Measurements from ENCODE around the gene B9D1. TPM values are rescaled to one million over a fixed set of nuclear protein-coding genes. Genes with fewer than 3 reads are reported as not detected.
A peak's percentile ranks its signal among the peaks of the same experiment; 100 is the strongest.

The B9D1 gene
- total and polyA plus RNA-seq, 2 experiments from 2014 or later, result 29.6 to 30.8 TPM

DNA sequence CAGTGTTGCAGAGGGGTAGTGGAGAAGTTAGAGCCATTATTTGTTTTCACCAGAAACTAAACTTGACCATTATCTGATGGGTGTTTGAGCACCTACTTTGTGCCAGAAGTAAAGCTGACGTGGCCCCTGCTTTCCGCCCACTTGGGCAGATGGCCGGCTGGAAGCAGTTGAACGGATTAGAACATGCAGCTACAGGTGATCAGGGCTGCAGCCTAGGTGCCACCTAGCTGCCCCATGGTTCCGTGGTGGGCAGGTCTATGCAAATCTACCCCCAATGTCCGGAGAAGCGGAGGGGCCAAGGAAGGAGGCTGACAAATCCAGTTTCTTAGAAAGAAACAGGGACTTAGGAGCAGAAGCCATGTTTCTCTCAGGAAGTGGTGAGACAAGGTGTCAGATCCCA lies 62.7 kb downstream of the B9D1 start:
- Histone ChIP-seq H3K4me3 (no peak overlapping the region), H3K27ac (no peak overlapping the region), H3K79me2 (peaks cover 7% of the 10 kb centered on the region), H3K36me3 (replicated peaks; ENCODE audit: insufficient read depth, low read depth) (no peaks in the 10 kb centered on the region), H3K27me3 (no peaks in the 10 kb centered on the region), H3K9me2 (replicated peaks; ENCODE audit: insufficient read depth) (no peaks in the 10 kb centered on the region), H3K4me1 (ENCODE audit: insufficient read depth) (no peaks in the 10 kb centered on the region), H4K20me1 (ENCODE audit: insufficient read depth, poor library complexity, severe bottlenecking) (peaks cover 5% of the 10 kb centered on the region), H2AFZ (no peak overlapping the region), H3K9me3 (ENCODE audit: low read depth) (no peaks in the 10 kb centered on the region), H3K4me2 (no peak overlapping the region)
- no peak for DNase-seq (ENCODE audit: low spot score)
- TF ChIP-seq, protein P1, sequence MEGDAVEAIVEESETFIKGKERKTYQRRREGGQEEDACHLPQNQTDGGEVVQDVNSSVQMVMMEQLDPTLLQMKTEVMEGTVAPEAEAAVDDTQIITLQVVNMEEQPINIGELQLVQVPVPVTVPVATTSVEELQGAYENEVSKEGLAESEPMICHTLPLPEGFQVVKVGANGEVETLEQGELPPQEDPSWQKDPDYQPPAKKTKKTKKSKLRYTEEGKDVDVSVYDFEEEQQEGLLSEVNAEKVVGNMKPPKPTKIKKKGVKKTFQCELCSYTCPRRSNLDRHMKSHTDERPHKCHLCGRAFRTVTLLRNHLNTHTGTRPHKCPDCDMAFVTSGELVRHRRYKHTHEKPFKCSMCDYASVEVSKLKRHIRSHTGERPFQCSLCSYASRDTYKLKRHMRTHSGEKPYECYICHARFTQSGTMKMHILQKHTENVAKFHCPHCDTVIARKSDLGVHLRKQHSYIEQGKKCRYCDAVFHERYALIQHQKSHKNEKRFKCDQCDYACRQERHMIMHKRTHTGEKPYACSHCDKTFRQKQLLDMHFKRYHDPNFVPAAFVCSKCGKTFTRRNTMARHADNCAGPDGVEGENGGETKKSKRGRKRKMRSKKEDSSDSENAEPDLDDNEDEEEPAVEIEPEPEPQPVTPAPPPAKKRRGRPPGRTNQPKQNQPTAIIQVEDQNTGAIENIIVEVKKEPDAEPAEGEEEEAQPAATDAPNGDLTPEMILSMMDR (IDR thresholded peaks at IDR 0.05; ENCODE audit: poor library complexity), result no peak
- TF ChIP-seq EZH2phosphoT487 (IDR thresholded peaks at IDR 0.05; ENCODE audit: low read depth, severe bottlenecking, unreplicated experiment) (no peak), EZH2 (IDR thresholded peaks at IDR 0.05; ENCODE audit: borderline replicate concordance) (no peak)
- 94% methylated on average over 7 of the region's 7 CpGs for WGBS (ENCODE audit: low lambda C conversion rate, missing lambda C conversion rate)

DNA sequence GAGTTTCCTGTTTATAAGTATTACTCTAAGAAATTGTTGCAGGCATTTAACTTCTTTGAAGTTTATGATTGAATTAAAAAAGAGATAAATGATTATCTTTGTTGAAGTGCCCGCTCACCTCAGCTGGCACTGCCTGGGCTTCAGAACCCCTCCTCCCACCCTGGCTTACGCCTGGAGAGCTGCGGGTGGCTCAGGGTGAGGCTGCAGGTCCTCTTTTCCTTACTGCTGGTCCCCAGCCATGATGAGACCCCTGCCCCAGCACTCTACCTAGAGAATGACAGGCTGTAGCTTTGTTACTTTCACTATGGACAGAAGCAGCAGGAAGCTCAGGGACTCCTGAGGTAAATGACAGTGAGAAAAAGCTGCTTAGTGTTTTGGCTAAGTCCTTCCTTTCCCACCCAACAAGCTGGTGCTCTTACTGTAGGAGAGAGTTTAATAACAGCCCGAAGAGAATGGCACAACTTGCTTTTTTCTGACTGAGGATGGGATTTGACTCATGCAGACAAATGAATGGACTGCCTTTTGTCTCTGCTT lies 63.2 kb downstream of the B9D1 start:
- Histone ChIP-seq H3K9me3 (ENCODE audit: low read depth) (no peaks in the 10 kb centered on the region), H2AFZ (no peak overlapping the region), H3K4me2 (no peak overlapping the region), H3K36me3 (replicated peaks; ENCODE audit: insufficient read depth, low read depth) (no peaks in the 10 kb centered on the region), H3K79me2 (peaks cover 10% of the 10 kb centered on the region), H4K20me1 (ENCODE audit: insufficient read depth, poor library complexity, severe bottlenecking) (peaks cover 5% of the 10 kb centered on the region), H3K4me1 (ENCODE audit: insufficient read depth) (no peaks in the 10 kb centered on the region), H3K4me3 (no peak overlapping the region), H3K27ac (no peak overlapping the region), H3K27me3 (no peaks in the 10 kb centered on the region), H3K9me2 (replicated peaks; ENCODE audit: insufficient read depth) (no peaks in the 10 kb centered on the region)
- 96% methylated on average over 4 of the region's 4 CpGs for WGBS (ENCODE audit: low lambda C conversion rate, missing lambda C conversion rate)
- TF ChIP-seq EZH2phosphoT487 (IDR thresholded peaks at IDR 0.05; ENCODE audit: low read depth, severe bottlenecking, unreplicated experiment) (no peak), EZH2 (IDR thresholded peaks at IDR 0.05; ENCODE audit: borderline replicate concordance) (no peak)
- TF ChIP-seq, protein P1 (IDR thresholded peaks at IDR 0.05; ENCODE audit: poor library complexity), result no peak
- no peak for DNase-seq (ENCODE audit: low spot score)

DNA sequence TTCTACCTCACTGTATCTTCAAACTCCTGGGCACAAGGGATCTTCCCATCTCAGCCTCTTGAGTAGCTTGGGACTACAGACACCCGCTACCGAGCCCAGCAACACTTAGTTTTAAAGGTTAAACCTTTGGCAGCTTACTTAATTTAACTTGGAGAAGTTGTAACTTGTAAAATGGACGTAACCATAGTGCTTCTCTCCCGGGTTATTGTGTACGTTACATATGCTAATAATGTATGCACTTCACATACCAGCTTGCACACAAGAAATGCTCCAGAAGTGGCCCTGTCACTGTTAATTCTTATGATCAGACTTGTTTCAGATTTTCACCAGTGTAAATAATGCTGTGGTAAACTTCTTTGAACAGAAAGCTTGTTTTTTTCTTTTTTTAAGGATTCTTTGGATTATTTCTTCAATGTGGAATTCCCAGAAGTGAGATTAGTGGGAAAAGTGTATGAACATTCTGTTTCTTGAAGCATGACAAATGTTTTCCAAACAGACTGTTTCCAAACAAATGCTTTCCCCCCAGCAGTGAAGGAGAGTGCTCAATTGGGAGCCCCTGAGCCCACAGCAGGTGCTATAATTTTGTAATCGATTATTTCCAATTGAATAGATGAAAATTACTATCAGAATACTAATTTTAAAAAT lies 63.8 kb downstream of the B9D1 start:
- WGBS (ENCODE audit: low lambda C conversion rate, missing lambda C conversion rate), result 73% methylated on average over 6 of the region's 6 CpGs
- Histone ChIP-seq H3K4me2 (no peak overlapping the region), H3K27ac (peak overlapping the region; percentile 26), H3K9me3 (ENCODE audit: low read depth) (no peaks in the 10 kb centered on the region), H3K9me2 (replicated peaks; ENCODE audit: insufficient read depth) (no peaks in the 10 kb centered on the region), H3K4me1 (ENCODE audit: insufficient read depth) (no peaks in the 10 kb centered on the region), H3K27me3 (no peaks in the 10 kb centered on the region), H4K20me1 (ENCODE audit: insufficient read depth, poor library complexity, severe bottlenecking) (peaks cover 5% of the 10 kb centered on the region), H3K4me3 (no peak overlapping the region), H2AFZ (no peak overlapping the region), H3K79me2 (peaks cover 13% of the 10 kb centered on the region), H3K36me3 (replicated peaks; ENCODE audit: insufficient read depth, low read depth) (no peaks in the 10 kb centered on the region)
- TF ChIP-seq, protein P1 (IDR thresholded peaks at IDR 0.05; ENCODE audit: poor library complexity), result no peak
- TF ChIP-seq EZH2phosphoT487 (IDR thresholded peaks at IDR 0.05; ENCODE audit: low read depth, severe bottlenecking, unreplicated experiment), result no peak
- no peak for TF ChIP-seq EZH2 (IDR thresholded peaks at IDR 0.05; ENCODE audit: borderline replicate concordance)
- DNase-seq (ENCODE audit: low spot score), result no peak
